GM18907 (cell line): ENCODE results near the gene DUSP21.
"Not testable (repeated sequence)": the region's sequence is repeated elsewhere in the genome, so short reads cannot be mapped to it uniquely, and the experiment has no call there.

Source experiments
- ATAC-seq: cut with Tn5 transposase; IDR thresholded peaks from one replicate; pipeline ENCODE4 v1.9.1; 2021; ENCODE audit warnings: mild to moderate bottlenecking, moderate library complexity; ENCODE audit not compliant: unreplicated experiment

The DUSP21 gene

DNA sequence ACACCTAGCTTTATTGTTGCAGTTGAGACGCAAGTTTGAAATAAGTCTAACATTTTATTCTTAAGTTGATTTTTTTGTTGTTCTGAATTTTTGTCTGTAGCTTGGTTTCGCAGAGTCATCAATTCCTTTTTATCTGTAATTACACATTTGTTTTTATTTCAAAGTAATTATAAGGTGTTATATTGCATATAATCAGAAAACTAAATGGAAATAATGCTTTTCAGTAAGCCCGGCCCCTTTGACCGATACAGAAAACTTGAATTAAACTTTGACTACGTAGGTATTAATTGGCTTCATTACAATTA lies 31.3 kb downstream of the DUSP21 start:
- ATAC-seq: no peak

GRCh38 chrX:44876086-44876485 lies 32.3 kb downstream of the DUSP21 start:
- ATAC-seq: no peak

DNA sequence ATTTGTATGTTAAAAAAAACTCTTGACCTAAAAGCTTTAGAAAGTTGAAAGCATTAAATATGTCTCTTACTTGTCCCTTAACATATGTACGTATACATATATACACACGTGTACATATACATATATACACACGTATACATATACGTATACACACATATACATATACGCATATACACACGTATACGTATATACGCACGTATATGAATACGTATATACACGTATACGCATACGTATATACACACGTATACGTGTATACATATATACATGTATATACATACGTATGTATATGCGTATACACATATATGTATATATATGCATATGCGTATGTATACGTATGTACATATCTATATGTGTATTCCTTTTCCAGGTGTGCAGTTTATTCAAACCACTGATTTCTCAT lies 32.9 kb downstream of the DUSP21 start:
- ATAC-seq: no peak

- no peak for ATAC-seq
These were observed 35.0 kb downstream of the DUSP21 start for GRCh38 chrX:44878780-44879179.

GRCh38 chrX:44881549-44881948 lies 37.7 kb downstream of the DUSP21 start:
- ATAC-seq: no peak

DNA sequence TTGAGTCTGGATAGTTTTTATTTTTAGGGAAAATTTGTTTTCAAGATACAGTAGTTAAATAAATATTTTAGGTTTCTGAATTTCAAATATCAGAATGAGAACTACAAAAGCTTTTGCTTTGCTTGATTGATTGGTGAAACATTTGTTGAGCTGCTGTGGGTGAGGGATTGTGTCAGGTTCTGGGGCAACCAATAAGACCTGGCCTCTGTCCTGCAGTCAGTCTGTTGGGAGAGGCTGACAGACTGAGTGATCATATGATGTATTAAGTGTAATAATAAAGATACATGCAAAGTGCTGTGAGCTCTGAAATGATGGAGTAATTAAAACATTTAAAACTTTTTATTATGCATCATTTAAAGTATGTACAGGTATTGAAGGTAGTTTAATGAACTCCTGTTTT lies 38.8 kb downstream of the DUSP21 start:
- no peak for ATAC-seq

DNA sequence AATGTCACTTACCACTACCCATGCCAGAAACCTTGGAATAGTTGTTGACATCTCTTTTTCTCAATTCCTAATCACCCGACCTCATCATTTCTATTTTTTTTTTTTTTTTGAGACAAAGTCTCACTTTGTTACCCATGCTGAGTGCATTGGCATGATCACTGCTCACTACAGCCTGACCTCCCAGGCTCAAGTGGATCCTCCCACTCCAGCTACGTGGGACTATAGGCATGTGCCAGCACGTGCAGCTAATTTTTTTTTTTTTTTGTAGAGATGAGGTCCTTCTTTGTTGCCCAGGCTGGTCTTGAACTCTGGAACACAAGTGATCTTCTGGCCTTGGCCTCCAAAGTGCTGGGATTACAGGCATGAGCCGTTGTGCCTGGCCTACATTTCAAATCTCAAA lies 41.1 kb downstream of the DUSP21 start:
- no peak for ATAC-seq

DNA sequence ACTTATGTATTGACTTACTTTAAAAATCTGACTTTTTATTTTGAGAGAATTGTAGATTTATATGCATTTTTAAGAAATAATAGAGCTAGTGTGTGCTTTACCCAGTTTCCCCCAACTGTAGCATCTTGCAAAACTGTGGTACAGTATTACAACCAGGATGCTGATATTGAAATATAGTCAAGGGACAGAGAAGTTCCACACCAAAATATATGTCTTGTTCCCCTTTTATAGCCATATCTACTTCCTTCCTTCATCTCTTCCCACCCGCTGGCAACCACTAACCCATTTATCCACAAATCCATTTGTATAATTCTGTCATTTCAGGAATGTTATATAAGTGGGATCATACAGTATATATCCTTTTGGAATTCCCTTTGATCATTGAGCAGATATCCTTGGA lies 46.0 kb downstream of the DUSP21 start:
- no peak for ATAC-seq

GRCh38 chrX:44890247-44890646 lies 46.4 kb downstream of the DUSP21 start:
- ATAC-seq: no peak

GRCh38 chrX:44890687-44891086 lies 46.9 kb downstream of the DUSP21 start:
- not testable (repeated sequence) for ATAC-seq

DNA sequence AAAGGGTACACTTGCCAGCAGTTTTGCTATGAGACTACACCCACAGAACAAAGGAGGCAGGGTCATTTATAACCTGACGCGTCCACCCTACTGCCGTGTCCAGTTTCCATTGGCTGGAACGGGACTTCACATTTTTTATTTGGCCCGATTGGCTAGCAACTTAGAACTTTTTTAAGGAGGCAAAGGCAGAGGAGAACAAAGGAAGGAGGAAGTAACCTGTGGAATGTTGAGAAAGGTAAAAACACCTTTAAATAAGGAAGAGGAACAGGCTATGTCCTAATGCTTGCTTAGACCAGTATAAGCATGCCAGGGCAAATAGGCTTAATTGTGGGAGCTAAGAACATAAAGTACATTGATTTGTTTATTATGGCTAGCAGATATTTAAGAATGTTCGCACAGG lies 47.8 kb downstream of the DUSP21 start:
- ATAC-seq: no peak
